HG03025 (cell line): Measurements from ENCODE around the gene TRIP13.
A peak's percentile ranks its signal among the peaks of the same experiment; 100 is the strongest.
"Not testable (repeated sequence)": the region's sequence is repeated elsewhere in the genome, so short reads cannot be mapped to it uniquely, and the experiment has no call there.

Experiments
- ATAC-seq: cut with Tn5 transposase; IDR thresholded peaks from one replicate; pipeline ENCODE4 v1.9.1; 2021; ENCODE audit warnings: mild to moderate bottlenecking, moderate library complexity; ENCODE audit not compliant: unreplicated experiment, low FRiP score

Gene TRIP13

DNA sequence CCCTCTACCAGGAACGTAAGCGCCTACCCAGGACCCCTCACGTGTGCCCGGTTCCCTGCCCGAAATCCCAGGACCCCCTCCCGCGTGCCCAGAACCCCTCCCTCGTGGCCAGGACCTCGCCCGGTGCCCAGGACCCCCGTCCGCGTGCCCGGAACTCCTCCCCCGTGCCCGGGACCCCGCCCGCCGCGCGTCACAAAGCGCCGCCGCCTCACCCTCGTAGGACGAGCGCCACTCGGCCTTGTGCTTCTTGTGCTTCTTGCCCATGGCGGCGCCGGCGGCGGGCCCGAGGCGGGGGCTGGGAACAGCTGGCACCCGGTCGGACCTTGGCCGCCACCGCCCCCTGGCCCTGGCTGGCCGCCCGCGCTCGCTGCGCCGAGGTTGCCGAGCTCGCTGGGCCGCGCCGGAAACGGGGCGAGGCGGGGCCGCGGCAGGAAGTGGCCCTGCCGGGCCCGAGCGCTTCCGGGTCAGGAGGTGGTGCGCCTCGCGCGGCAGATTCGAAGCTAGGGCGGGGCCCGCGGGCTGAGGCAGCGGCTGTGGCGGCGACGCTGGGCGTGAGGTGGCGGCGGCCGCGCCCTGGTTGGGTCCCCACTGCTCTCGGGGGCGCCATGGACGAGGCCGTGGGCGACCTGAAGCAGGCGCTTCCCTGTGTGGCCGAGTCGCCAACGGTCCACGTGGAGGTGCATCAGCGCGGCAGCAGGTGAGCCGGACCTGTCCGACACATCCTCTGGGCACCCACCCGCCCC lies at the start of gene TRIP13, which contains the start of gene BRD9:
TSS of gene TRIP13 (plus strand) at position 491 of the 743 bp plus-strand sequence. CDS start at position 606, 115 bp downstream.
TSS of gene BRD9 (minus strand) at position 408 of the 743 bp plus-strand sequence. CDS start at position 264, 144 bp downstream.
- ATAC-seq = peak; percentile 92

DNA sequence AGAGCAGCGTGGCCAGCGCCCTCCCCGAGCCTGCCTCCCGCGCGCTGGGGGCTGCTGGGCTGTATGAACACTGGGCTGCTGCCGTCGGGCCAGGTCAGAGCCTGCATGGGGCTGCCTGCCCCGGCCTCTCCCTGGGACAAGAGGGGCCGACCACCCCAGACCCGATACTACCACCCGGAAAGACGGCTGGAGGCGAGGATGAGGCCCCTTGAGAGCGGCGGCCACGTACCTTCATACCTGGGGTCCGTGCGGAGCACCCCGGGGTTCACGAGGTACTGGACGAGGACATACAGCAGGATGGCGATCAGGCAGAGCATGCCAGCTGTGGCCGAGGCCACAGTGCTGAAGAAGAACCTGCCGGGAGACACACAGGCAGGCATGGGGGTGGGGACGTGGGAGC lies 49.3 kb upstream of the TRIP13 start:
- not testable (repeated sequence) for ATAC-seq

- ATAC-seq = not testable (repeated sequence)
These were observed 48.8 kb upstream of the TRIP13 start for GRCh38 chr5:843926-844325.

DNA sequence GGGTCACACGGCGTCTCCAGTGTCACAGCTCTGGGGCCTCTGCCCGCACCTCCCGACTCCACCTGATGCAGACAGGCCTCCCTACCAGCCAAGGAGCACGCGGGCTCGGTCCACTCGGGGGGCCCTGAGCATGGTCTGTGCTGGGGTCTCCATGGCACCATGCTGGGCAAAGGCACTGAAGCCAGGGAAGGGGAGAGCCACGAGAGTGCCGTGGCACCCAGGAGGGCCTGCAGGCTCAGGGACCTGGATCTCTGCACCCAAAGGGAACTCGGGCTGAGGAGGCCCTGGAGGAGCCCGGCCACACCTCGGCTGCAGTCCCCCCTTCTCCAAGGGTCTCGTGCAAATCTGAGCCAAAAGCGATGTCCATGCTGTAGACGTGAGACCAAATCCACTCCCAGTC lies 48.3 kb upstream of the TRIP13 start:
- not testable (repeated sequence) for ATAC-seq

- ATAC-seq = not testable (repeated sequence)
These were observed 47.5 kb upstream of the TRIP13 start for GRCh38 chr5:845031-845675.

- ATAC-seq = not testable (repeated sequence)
These were observed 46.7 kb upstream of the TRIP13 start for GRCh38 chr5:845676-846601.

- ATAC-seq = not testable (repeated sequence)
These were observed 46.0 kb upstream of the TRIP13 start for GRCh38 chr5:846602-847091.

DNA sequence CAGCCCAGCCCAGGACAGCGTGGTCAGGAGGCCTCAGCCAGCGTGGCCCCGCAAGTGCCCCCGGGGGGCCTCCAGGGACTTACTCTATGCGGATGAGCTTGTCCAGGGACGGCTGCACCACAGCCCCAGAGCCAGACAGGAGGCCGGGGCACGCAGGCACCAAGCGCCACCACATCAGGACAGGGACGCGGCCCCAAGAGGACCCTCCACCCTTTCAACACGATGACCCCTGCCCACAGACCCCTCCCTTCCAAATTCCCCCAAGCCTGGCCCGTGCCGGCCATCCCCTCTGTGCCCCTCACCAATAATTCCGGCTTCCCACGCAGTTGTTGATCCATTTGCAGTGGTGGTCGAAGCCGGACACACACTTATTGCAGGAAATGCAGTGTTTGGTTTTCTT lies 45.5 kb upstream of the TRIP13 start:
- not testable (repeated sequence) for ATAC-seq

DNA sequence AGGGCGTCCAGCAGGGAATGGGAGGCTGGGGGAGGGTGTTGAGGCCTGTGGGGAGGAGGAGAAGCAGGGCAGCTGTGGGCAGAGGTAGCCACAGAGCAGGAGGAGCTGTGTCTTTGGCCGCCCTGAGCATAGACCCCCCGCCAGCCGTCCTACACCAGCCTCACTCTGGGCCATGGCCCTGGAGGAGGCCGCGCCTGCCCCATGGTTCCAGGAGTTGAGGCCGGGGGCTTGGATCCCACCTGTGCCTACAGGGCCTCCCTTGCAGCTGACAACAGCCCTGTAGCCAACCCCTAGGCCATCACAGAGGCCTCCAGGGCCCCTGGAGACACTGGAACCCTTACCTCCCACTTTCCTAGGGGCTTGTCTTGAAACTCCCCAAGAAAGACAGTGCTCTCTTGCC lies 44.9 kb upstream of the TRIP13 start:
- ATAC-seq = not testable (repeated sequence)

DNA sequence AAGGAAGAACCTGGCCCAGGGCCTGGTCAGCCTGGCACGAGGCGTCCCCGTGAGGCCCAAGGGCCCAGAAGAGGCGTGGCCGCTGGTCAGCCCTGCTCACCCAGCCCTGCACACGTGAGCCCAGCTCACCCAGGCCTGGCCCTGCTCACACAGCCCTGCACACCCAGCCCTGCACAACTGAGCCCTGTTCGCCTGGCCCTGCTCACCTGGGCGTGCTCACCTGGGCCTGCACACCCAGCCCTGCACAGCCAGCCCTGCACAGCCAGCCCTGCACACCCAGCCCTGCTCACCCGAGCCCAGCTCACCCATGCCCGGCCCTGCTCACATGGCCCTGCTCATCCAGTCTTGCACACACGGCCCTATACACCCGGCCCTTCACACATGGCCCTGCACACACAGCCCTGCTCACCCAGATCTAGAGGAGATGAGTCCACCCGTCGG lies 44.0 kb upstream of the TRIP13 start:
- ATAC-seq = no peak

DNA sequence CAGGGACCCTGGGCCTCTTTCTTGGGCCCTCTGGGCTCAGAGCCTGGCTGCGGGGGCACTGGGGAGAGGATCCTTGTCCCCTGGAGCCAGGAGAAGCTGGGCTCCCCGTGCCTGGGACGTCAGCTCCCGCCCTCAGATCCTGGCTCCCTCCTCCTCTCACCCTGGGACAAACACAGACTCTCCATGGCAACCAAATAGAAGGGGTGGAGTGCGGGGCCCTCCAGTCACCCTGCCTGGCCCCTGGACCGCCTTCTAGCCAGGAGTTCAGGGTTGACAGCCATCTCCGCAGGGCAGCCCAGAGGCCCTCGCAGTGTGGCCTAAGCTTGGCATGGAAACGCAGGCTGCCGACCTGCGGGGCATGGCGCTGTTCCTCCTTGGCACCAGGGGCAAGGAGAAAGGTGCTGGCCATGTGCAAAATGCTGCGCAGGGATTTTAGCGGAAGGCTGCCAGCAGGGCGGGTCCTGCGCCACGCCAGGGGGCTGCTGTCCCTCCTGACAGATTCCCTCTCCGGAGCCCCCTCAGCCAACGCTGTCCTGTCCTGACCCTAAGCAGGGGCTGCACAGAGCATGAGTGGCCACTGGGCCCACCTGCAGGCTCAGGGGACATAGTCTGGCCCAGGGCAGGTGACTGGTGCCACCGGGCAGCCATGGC lies 42.9 kb upstream of the TRIP13 start:
- ATAC-seq = no peak

DNA sequence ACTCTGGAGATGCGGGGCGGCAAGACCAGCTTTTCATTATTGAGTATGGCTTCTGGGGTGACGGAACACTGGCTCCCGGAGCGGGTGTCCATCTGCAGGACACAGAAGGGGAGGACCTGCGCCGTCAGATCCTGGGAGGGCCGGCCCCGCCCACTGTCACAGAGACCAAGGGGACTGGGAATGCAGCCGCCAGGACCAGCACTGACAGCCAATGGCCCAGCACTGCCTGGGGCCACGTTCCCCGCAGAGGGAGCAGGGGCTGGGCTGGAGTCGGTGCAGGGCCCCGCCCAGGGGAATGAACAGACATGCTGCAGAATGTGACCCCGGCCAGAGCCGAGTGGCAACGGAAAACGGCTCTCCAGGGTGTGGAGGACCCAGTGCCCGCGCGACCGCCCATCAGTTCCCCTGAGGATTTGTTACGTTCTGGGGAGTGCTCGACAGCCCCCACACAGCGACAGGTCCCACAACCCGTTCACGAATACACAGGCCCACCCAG lies 42.1 kb upstream of the TRIP13 start, which contains the start of gene ZDHHC11:
TSS of gene ZDHHC11 (minus strand) at position 476 of the 496 bp plus-strand sequence. CDS start at position 92, 384 bp downstream.
- no peak for ATAC-seq

DNA sequence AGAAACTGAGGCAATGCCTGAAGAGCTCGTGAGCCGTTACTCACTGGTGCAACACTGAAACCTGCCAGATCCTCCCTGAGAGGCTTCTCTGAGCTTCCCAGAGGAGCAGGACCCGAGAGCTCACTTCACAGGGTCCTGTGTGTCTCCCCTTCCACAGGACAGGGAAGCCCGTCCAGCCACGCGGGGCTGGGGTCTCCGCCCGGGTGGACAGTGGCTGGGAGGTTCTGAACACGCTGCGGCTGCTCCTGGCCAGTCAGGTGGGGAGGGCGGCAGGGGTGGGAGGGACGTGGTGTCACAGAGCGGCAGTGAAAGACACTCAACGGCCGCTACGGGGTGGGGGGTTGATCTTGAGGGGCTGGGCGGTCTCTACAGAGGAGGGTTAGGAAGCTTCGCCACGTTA lies 41.6 kb upstream of the TRIP13 start:
- no peak for ATAC-seq

DNA sequence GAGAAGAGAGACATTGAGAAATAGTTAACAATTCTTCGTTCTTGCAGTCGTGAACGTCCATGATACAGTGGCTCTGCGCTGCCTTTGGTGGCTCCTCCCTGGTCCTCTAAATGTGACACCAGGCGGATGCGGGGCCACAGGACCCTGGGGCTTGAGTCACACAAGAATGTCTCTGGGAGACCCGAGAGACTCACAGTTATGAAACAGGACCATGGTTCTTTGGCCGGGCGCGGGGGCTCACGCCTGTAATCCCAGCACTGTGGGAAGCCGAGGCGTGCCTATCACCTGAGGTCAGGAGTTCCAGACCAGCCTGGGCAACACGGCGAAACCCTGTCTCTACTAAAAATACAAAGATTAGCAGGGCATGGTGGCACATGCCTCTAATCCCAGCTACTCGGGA lies 41.1 kb upstream of the TRIP13 start:
- no peak for ATAC-seq

- no peak for ATAC-seq
These were observed 40.7 kb upstream of the TRIP13 start for GRCh38 chr5:852018-852417.

GRCh38 chr5:852431-853401 lies 40.0 kb upstream of the TRIP13 start:
- no peak for ATAC-seq

DNA sequence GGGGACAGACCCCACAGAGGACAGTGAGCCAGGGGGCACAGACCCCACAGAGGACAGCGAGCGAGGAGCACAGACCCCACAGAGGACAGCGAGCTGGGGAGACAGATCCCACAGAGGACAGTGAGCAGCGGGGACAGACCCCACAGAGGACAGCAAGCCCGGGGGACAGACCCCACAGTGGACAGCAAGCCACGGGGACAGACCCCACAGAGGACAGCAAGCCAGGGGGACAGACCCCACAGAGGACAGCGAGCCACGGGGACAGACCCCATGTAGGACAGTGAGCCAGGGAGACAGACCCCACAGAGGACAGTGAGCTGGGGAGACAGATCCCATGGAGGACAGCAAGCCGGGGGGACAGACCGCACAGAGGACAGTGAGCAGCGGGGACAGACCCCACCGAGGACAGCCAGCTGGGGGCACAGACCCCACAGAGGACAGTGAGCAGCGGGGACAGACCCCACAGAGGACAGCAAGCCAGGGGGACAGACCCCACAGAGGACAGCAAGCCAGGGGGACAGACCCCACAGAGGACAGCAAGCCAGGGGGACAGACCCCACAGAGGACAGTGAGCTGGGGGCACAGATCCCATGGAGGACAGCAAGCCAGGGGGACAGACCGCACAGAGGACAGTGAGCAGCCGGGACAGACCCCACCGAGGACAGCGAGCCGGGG lies 39.1 kb upstream of the TRIP13 start:
- ATAC-seq = not testable (repeated sequence)

GRCh38 chr5:854217-854616 lies 38.5 kb upstream of the TRIP13 start:
- ATAC-seq = no peak
